Mucosa of descending colon (tissue), 3 donors: ENCODE data around the gene THG1L. TPM values are rescaled to one million over a fixed set of nuclear protein-coding genes. Genes with fewer than 3 reads are reported as not detected.

Experiments used
- ATAC-seq: fragments of 200-7000 bp; cut with Tn5 transposase; one replicate; pipeline ENCODE4 v1.9.1; 2020; ENCODE audit warnings: mild to moderate bottlenecking, moderate library complexity
- DNase-seq, 3 donors: peaks; one replicate each; pipeline ENCODE4 v3.0.0-alpha.2; 2020
- H3K36me3 ChIP-seq: fragments of 200-600 bp; one replicate; pipeline ENCODE4 v1.8.0; 2021; ENCODE audit warnings: low read depth, mild to moderate bottlenecking
- H3K4me1 ChIP-seq: fragments of 200-600 bp; one replicate; pipeline ENCODE4 v1.8.0; 2021; ENCODE audit warnings: low read depth, mild to moderate bottlenecking
- H3K4me3 ChIP-seq: fragments of 200-600 bp; one replicate; pipeline ENCODE4 v1.8.0; 2021; ENCODE audit warnings: mild to moderate bottlenecking
- H3K9me3 ChIP-seq: fragments of 200-600 bp; one replicate; pipeline ENCODE4 v1.8.0; 2021; ENCODE audit warnings: mild to moderate bottlenecking
- CTCF ChIP-seq: fragments of 200-600 bp; IDR thresholded peaks from one replicate; pipeline ENCODE4 v1.8.0; 2022; ENCODE audit warnings: antibody characterized with exemption, mild to moderate bottlenecking
- intact Hi-C, 2 donors: fragments of 100-400 bp; cut with DNase I in 1 of 2; cut with micrococcal nuclease in 1 of 2; formaldehyde crosslinking; loops; one replicate each; pipeline versions ENCODE4 v1.11.0 to v1.11.1; 2022; cut with DNase I, micrococcal nuclease
- total RNA-seq, 3 donors: library from RNA; stranded (reverse); fragmentation: NEBNext Ultra II Directional in 2 of 3; extraction: Animal tissue kit (Norgen Biotek cat#: 25700) in 2 of 3; gene quantifications; one replicate each; pipeline versions ENCODE4 v1.2.1 to v1.2.4, GENCODE V29; 2021 to 2023
- donor health status: DM: no; HTN: no; CAD: no; lungs with moderate emphysema.
- donor health status: DM: no; HTN: no; CAD: no.
- donor health status: DM: no; HTN: yes; CAD: no.

Gene THG1L
- total RNA-seq, 3 donors from 2014 or later, result 14.0 to 22.0 (median 14.5) TPM

- ATAC-seq (no peak), DNase-seq (no peak)
- H3K9me3 ChIP-seq, result no peaks in the 10 kb centered on the region
- H3K4me1 ChIP-seq, result peaks cover 9% of the 10 kb centered on the region
- no peak overlapping the region for H3K4me3 ChIP-seq
- TF ChIP-seq CTCF, result no peak
- no peaks in the 10 kb centered on the region for H3K36me3 ChIP-seq
- intact Hi-C loops, result no loop called here
These were observed 902 bp downstream of the THG1L start for GRCh38 chr5:157732130-157732514.

- no peaks in the 10 kb centered on the region for H3K36me3 ChIP-seq
These were observed 1.5 kb downstream of the THG1L start for GRCh38 chr5:157732596-157733262.

GRCh38 chr5:157734436-157734835 lies 3.2 kb downstream of the THG1L start:
- TF ChIP-seq CTCF, result no peak
- Histone ChIP-seq H3K36me3 (no peaks in the 10 kb centered on the region), H3K4me3 (no peak overlapping the region), H3K9me3 (no peaks in the 10 kb centered on the region), H3K4me1 (peaks cover 9% of the 10 kb centered on the region)
- no peak for DNase-seq
- ATAC-seq, result no peak
- intact Hi-C loops, result no loop called here

More at GRCh38 chr5:157732596-157733262, 1.5 kb downstream of the THG1L start:
- ATAC-seq, result no peak
- Histone ChIP-seq H3K9me3 (no peaks in the 10 kb centered on the region), H3K4me1 (peaks cover 9% of the 10 kb centered on the region), H3K4me3 (no peak overlapping the region)
- intact Hi-C loops, result no loop called here
- TF ChIP-seq CTCF, result no peak
- DNase-seq, result no peak

- Histone ChIP-seq H3K4me3 (no peak overlapping the region), H3K36me3 (no peaks in the 10 kb centered on the region), H3K4me1 (peaks cover 5% of the 10 kb centered on the region), H3K9me3 (no peaks in the 10 kb centered on the region)
- DNase-seq (no peak), ATAC-seq (no peak)
- intact Hi-C loops, result no loop called here
- TF ChIP-seq CTCF, result no peak
These were observed 4.8 kb downstream of the THG1L start for GRCh38 chr5:157735991-157736390.

- ATAC-seq (no peak), DNase-seq (no peak)
- H3K4me3 ChIP-seq, result no peak overlapping the region
- H3K9me3 ChIP-seq, result no peaks in the 10 kb centered on the region
- peaks cover 10% of the 10 kb centered on the region for H3K4me1 ChIP-seq
- H3K36me3 ChIP-seq, result no peaks in the 10 kb centered on the region
- intact Hi-C loops, result loop anchor here in 1 of 2 donors (5.0 to 10.0 kb wide), 2 partner anchors 72 to 595 kb away; partner anchors contain the start of gene MED7
- TF ChIP-seq CTCF, result no peak
These were observed 8.4 kb downstream of the THG1L start for GRCh38 chr5:157739388-157740228.
